GM12891 (cell line): ENCODE measurements around the gene KLHL21.

ENCODE experiments used
- DNase-seq: peaks from one replicate; pipeline ENCODE4 v3.0.0; 2011; ENCODE audit warnings: low spot score; ENCODE audit not compliant: insufficient read length
- FAIRE-seq: peaks from 2 replicates; lab custom pipeline; 2011; peaks lifted over from hg19 to GRCh38; lab: Jason Lieb, UNC
- PAX5 ChIP-seq: IDR thresholded peaks from 2 replicates; pipeline ENCODE4 v1.6.1; 2011; ENCODE audit warnings: low read length, moderate library complexity, mild to moderate bottlenecking; ENCODE audit not compliant: insufficient read depth, severe bottlenecking
- POLR2A ChIP-seq: IDR thresholded peaks from 2 replicates; pipeline ENCODE4 v1.6.1; 2011; ENCODE audit warnings: low read depth, low read length, control low read depth
- POLR2AphosphoS5 ChIP-seq: IDR thresholded peaks from 2 replicates; pipeline ENCODE4 v1.6.1; 2011; ENCODE audit warnings: low read depth, low read length, control low read depth
- POU2F2 ChIP-seq: IDR thresholded peaks from 2 replicates; pipeline ENCODE4 v1.6.1; 2011; ENCODE audit warnings: low read depth, mild to moderate bottlenecking, control low read depth, low read length, moderate library complexity
- SPI1 ChIP-seq: IDR thresholded peaks from 2 replicates; pipeline ENCODE4 v1.6.1; 2011; ENCODE audit warnings: low read depth, low read length, control low read depth
- TAF1 ChIP-seq: IDR thresholded peaks from 2 replicates; pipeline ENCODE4 v1.6.1; 2011; ENCODE audit warnings: low read depth, low read length, control low read depth

The KLHL21 gene

DNA sequence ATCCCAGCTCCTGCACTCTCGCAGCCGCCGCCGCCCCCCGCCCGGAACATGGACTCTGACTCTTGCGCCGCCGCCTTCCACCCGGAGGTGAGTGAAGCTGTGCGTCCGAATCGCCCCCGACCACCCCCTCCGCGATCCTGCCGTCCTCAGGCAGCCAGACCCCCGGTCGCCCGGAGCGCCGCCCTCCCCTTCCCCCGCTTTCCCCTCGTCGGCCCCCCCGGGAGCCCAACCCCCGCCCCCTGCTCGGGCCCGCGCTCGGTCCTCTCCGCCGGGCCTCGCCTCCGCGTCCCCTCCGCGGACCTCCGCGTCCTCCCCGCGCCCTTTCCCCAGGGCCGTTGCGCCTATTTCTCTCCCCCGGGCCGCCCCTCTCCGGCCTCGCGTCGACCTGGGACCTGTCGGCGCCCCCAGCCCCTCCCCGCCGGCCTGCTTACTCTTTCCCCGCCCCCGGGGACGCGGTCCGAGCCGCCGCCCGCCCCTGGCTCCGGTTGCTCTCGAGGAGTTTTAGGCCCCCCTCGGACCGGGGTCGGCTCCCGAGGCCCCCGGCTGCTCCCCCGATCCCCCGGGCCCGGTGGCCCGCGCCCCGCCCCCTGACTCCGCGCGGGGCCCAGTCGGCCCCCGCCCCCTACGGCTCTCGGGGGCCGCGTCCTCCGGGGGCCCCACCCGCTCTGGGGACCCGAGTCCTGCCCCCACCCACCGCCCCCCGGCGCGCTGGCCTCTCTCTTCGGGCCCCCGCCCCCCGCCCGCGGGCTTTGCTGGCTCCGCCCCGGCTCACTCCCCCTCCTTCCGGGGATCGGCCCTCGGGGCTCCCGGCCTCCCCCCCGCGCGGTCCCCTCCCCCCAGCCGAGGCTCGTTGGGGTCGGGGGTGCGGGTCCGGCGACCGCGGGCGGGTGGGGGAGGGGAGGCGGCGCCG lies 11.6 kb upstream of the KLHL21 start:
- FAIRE-seq, result peak; percentile 16
- no peak for TF ChIP-seq PAX5
- peak; percentile 86 for DNase-seq

DNA sequence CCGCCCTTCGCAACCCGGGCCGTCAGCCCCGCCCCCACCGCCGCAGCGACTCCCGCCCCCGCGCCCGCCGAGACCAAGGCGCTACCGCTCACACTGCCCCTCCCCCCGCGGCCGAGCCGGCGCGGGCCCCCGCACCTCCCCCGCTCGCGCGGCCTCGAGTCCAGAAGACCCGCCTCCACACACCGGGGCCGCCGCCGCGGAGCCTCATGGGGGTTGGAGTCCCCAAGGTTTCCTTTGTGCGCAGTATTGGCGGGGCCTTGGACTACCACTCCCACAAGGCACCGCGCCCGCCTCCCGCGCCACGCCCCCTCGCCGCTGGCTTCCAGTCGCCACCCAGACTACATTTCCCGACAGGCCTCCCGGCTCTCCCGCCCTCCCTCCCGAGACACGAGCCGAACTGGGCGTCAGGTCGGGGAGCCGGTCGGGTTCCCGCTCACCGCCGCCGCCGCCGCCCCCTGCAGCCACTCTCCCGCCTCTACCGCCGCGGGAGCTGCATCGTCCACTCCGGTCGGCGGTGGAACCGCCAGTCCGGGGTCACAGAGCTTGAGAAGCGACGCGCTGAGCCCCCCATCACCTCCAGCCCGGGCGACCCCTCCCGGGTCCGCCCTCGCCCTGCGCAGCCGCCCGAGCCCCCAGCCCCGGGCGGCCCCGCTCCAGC lies 10.8 kb upstream of the KLHL21 start, which contains the start of gene PHF13:
Gene PHF13 (plus strand): TSS at position 371 of the 658 bp plus-strand sequence. CDS start 336 bp downstream, outside the sequence.
- TF ChIP-seq POU2F2 (no peak), POLR2A (no peak), SPI1 (no peak), TAF1 (no peak), POLR2AphosphoS5 (no peak), PAX5 (no peak)
- peak; percentile 97 for FAIRE-seq

DNA sequence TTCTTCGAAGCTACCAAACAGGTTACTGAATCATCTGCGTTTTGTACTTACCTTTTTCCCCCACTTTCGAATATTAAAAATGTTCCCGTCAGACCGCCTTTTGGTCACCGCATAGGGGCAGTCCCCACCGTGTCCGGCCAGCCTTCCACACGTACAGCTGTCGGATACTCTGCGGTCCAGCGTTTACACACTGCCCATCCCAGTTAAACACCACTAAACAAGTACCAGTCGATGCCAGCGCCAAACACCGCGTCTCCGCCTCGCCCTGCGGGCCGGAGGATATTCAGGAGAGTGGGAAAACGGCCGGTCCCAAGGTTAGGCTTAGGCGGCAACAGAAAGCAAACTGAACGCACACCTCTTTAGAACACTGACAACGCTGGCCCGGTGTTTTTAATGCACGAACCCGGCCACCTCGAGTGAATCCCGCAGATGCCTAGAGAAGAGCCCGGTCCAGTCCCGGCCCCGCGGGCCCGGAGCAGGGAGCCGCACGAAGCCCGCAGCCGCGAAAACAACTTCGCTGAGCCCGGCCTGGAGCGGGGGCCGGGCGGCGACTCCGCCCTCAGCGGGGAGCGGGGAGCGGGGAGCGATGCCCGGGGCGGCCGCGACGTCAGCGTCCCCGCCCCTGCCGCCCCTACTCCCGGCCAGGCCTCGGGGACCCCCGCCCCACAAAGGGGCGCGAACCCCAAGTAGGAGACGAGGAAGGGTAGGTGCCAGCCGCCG lies 10.1 kb upstream of the KLHL21 start:
- DNase-seq (peak; percentile 72), FAIRE-seq (peak; percentile 56)
- TF ChIP-seq TAF1 (no peak), POLR2A (no peak), POU2F2 (no peak), POLR2AphosphoS5 (no peak), PAX5 (no peak), SPI1 (no peak)

More for the DNA sequence above, 10.8 kb upstream of the KLHL21 start, which contains the start of gene PHF13:
- DNase-seq, result peak; percentile 99

DNA sequence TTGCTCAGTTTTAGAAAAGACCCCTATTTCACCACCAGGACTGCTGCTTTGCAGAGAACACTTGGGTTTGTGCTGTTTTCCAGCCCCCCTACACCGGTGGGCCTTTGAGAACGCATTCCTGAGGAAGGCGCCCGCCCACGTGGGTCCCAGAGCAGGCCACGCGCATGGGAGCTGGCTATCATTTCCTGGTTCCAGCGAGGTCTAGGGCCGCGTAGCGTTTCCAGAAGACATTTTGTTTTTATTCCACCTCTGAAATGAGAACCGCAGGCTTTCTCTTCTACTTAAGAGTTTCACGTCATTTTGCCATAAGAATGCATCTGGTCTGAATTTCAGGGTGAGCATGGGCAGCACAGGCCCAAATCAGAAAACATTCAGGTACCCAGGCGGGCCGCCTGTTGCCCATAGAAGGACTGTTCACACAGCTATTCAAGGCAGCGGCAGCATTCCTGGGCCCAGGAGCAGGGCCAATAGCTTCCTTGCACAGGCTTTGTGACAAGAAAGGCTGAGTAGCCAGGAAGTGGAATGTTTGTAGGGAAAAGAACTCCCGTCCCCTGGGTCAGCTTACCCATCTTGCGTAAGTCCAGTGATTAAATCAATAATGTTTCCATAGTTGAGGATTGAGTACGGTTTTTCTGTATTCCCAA lies 1.4 kb upstream of the KLHL21 start:
- DNase-seq (no peak), FAIRE-seq (no peak)
- no peak for TF ChIP-seq POLR2A
- TF ChIP-seq PAX5, result no peak
- TF ChIP-seq POLR2AphosphoS5, result no peak
- TF ChIP-seq SPI1, result no peak

DNA sequence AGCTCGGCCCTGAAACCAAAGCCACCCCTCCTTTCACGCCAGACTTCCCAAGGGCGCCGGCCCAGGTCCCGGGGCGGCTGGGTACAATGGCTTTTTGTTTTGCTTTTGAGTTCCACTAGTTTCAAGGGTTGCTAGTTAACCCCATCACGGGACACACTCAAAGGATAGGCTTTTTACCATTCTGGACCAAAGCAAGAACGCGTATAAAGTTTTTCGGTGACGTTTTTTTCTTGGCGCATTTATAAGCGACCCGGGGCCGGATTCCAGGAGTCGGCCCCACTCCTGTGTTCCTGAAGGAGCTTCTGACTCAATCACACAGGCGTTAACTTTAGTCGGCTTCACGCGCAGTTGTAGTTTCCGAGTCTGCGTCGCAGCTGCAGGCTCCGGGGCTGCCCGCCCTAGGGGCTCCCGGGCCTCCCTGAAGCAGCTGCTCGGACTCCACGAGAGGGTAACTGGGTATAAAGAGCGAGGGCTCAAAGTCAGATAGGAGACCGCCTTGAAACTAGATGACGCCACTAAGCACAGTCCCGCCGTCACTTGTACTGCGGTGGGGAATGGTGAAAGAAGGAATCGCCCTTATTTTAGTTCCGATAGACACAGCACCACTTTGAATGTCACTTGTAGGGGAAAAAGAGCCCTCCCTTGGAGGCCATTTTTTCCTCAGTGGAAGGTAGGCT lies 707 bp upstream of the KLHL21 start:
- no peak for DNase-seq
- no peak for TF ChIP-seq POU2F2
- TF ChIP-seq TAF1, result peak; percentile 38; the same call in 1 of the 2 replicates
- 0 out of 2 replicates have a peak, but pooled peaks have one; percentile 34 for TF ChIP-seq POLR2AphosphoS5
- FAIRE-seq, result peak; percentile 64

DNA sequence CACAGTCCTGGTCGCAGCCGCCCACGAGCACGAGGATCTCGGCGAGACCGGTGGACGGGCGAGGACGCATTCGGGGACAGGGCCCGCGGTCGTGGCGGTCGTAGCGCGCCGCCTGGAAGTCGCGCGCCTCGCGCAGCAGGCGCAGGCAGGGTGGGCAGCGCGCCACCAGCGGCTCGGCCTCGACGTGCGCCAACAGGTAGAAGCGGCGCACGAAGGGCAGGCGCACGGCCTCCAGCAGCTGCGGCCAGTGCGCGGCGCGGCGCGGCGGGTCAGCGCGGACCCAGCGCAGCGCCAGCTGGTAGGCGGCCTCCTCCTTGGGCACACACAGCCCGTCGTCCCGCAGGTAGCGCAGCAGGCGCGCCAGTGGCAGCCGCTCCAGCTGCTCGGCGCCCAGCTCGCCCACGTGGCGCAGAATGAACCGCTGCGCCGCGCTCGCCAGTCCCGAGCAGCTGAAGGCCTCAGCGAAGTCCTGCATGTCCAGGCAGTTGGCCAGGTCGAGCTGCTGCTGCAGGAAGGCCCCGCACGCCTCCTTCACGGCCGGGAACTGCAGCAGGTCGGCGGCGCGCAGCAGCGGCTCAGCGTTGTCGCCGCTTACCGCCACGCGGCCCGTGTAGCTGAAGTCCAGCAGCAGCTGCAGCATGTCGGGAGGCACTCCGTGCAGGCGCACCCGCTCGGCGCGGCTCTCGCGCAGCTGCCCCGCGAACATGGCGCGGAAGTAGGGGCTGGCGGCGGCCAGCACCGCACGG lies 573 bp downstream of the KLHL21 start:
- peak; percentile 87 for FAIRE-seq
- TF ChIP-seq PAX5 (no peak), TAF1 (peak; percentile 52; the same call in 1 of the 2 replicates), SPI1 (peak; percentile 5; the same call in 1 of the 2 replicates), POLR2AphosphoS5 (0 out of 2 replicates have a peak, but pooled peaks have one; percentile 15)
- DNase-seq, result no peak

DNA sequence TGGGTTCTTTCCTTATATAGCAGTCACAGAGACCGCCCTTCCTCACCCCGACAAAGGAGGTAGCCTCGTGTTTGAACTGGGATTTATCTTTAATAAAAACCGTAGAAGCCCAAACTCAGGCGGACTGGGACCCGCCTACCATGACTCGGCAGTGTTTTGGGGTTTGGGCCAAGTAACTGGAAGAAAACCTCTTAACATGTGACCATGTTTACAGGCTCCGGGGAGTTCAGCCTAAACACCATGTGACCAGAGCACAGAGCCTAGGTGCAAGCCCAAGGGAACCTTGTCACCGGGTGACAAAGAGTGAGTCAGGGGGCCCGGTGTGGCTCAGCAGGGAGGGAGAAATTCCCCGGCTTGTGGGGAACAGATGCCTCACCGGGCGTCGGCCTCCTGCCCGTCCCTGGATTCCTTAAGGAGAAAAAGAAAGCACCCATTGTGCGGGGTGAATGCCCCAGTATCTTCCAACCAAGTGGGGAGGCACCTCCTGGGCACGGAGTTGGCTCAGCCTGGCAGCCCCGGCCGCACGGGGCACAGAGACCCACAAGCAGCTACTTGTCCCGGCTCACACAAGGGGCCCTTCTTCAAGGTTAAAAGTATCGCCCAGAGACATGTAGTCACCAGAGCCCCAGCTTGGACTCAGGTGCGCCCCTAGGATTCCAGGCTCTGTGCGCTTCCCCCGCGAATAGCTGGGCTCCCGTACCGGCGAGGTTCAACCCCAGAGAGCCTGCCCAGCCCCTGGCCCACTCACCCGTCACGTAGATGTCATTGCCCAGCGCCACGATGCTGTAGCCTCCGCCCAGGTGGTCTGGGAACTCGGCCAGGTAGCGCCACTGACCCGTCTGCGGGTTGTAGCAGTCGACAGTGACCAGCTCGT lies 1.4 kb downstream of the KLHL21 start:
- peak; percentile 64 for FAIRE-seq

More for the DNA sequence above, 1.4 kb downstream of the KLHL21 start:
- DNase-seq, result no peak
- TF ChIP-seq TAF1 (0 out of 2 replicates have a peak, but pooled peaks have one; percentile 21), POLR2A (0 out of 2 replicates have a peak, but pooled peaks have one; percentile 26), POLR2AphosphoS5 (no peak)
